GM12878 (cell line): ENCODE results near the gene GAREM1. TPM values are rescaled to one million over a fixed set of nuclear protein-coding genes. Genes with fewer than 3 reads are reported as not detected.
A peak's percentile ranks its signal among the peaks of the same experiment; 100 is the strongest.

ENCODE experiments used
- ATAC-seq: fragments of 200-7000 bp; cut with Tn5 transposase; 3 replicates; pipeline ENCODE4 v1.9.1; 2020; ENCODE audit warnings: mild to moderate bottlenecking, moderate library complexity
- BruUV-seq: library from RNA; stranded (reverse); fragments of 400-500 nt; replicated peaks from 2 replicates; lab custom pipeline; 2021; lab: Mats Ljungman, UMichigan
- CTCF ChIA-PET: fragments of 300-600 bp; sonication (Branson Sonifier 250); formaldehyde crosslinking; extraction: SDS; loops from one replicate; lab custom pipeline; 2021; ENCODE audit warnings: inconsistent platforms; lab: Yijun Ruan, JAX
- POLR2A ChIA-PET: fragments of 350-600 bp; formaldehyde crosslinking; extraction: SDS; loops from one replicate; lab custom pipeline; 2021; ENCODE audit warnings: inconsistent platforms; lab: Charles Lee
- RAD21 ChIA-PET: fragments of 300-600 bp; sonication (Branson Sonifier 250); formaldehyde crosslinking; loops from one replicate; lab custom pipeline; 2023; ENCODE audit warnings: antibody characterized with exemption; ENCODE audit not compliant: unreplicated experiment; lab: Charles Lee
- SMC1A ChIA-PET: fragments of 300-600 bp; sonication (Branson Sonifier 250); formaldehyde crosslinking; loops from one replicate; lab custom pipeline; 2023; ENCODE audit not compliant: unreplicated experiment, uncharacterized antibody; lab: Charles Lee
- DNase-seq: peaks from one replicate; pipeline ENCODE4 v3.0.0-alpha.2; 2011; ENCODE audit warnings: low read depth, low spot score
- FAIRE-seq: peaks from 3 replicates; lab custom pipeline; 2011; peaks lifted over from hg19 to GRCh38; lab: Jason Lieb, UNC
- H2AFZ ChIP-seq: 2 replicates; pipeline ENCODE4 v1.6.0; 2011; ENCODE audit warnings: low read depth, low read length, control low read depth; ENCODE audit not compliant: control insufficient read depth
- H3K27ac ChIP-seq: 2 replicates; pipeline ENCODE4 v1.5.1; 2011; ENCODE audit warnings: control low read depth; ENCODE audit not compliant: control insufficient read depth, insufficient read depth
- H3K27me3 ChIP-seq, 2 experiments: replicated peaks in 1 of 2; 2 replicates each; pipeline versions ENCODE4 v1.6.0 to v1.6.1; 2011; ENCODE audit warnings: low read length in 1 of 2; ENCODE audit not compliant: control insufficient read depth in 2 of 2, insufficient read depth in 2 of 2
- H3K36me3 ChIP-seq, 2 experiments: 2 replicates each; pipeline ENCODE4 v1.5.1; 2011; ENCODE audit warnings: low read length in 1 of 2; ENCODE audit not compliant: control insufficient read depth in 2 of 2, insufficient read depth in 2 of 2
- H3K4me1 ChIP-seq: 2 replicates; pipeline ENCODE4 v1.6.1; 2011; ENCODE audit warnings: mild to moderate bottlenecking, low read length, moderate library complexity, mixed read lengths; ENCODE audit not compliant: control insufficient read depth, insufficient read depth
- H3K4me2 ChIP-seq: 2 replicates; pipeline ENCODE4 v1.6.0; 2011; ENCODE audit warnings: control low read depth; ENCODE audit not compliant: control insufficient read depth, insufficient read depth
- H3K4me3 ChIP-seq: fragments of 200-600 bp; sonication (generic); 2 replicates; pipeline ENCODE4 v1.5.1; 2016
- H3K79me2 ChIP-seq: 2 replicates; pipeline ENCODE4 v1.6.0; 2011; ENCODE audit warnings: low read length; ENCODE audit not compliant: control insufficient read depth, insufficient read depth
- H3K9ac ChIP-seq: 2 replicates; pipeline ENCODE4 v1.8.0; 2011; ENCODE audit warnings: low read length, control low read depth, mixed read lengths; ENCODE audit not compliant: control insufficient read depth, insufficient read depth
- H3K9me3 ChIP-seq: replicated peaks from 3 replicates; pipeline ENCODE4 v1.5.1; 2011; ENCODE audit warnings: mild to moderate bottlenecking, low read length; ENCODE audit not compliant: control insufficient read depth, insufficient read depth
- H4K20me1 ChIP-seq: 2 replicates; pipeline ENCODE4 v1.6.0; 2011; ENCODE audit not compliant: control insufficient read depth, insufficient read depth
- BACH1 ChIP-seq: fragments of 450-650 bp; IDR thresholded peaks from 2 replicates; pipeline ENCODE4 v1.6.1; 2017; ENCODE audit warnings: mild to moderate bottlenecking, borderline replicate concordance
- CBFB ChIP-seq: IDR thresholded peaks from 2 replicates; pipeline ENCODE4 v1.6.1; 2016; ENCODE audit warnings: antibody characterized with exemption, low read depth
- CTCF ChIP-seq, 3 experiments: IDR thresholded peaks in 2 of 3; conservative IDR thresholded peaks in 1 of 3; 2 replicates each; pipeline ENCODE4 v1.5.1; 2011; ENCODE audit warnings: low read depth in 3 of 3, low read length in 3 of 3, mild to moderate bottlenecking in 3 of 3, control low read depth in 2 of 3, moderate library complexity in 2 of 3, inconsistent platforms in 1 of 3, mixed read lengths in 1 of 3; ENCODE audit not compliant: control insufficient read depth in 2 of 3, insufficient read depth in 1 of 3; ENCODE audit errors: extremely low read depth in 1 of 3
- CUX1 ChIP-seq: IDR thresholded peaks from 2 replicates; pipeline ENCODE4 v1.6.1; 2012; ENCODE audit warnings: improper control_type of control experiment, low read depth, low read length; ENCODE audit not compliant: insufficient replicate concordance
- HCFC1 ChIP-seq: fragments of 150-350 bp; IDR thresholded peaks from 2 replicates; pipeline ENCODE4 v1.6.1; 2014; ENCODE audit warnings: low read length
- HDAC2 ChIP-seq: fragments of 200-600 bp; sonication (generic); IDR thresholded peaks from 2 replicates; pipeline ENCODE4 v1.6.1; 2017
- HDAC6 ChIP-seq: fragments of 200-600 bp; sonication (generic); IDR thresholded peaks from one replicate; pipeline ENCODE4 v1.8.0; 2017; ENCODE audit warnings: antibody characterized with exemption; ENCODE audit not compliant: unreplicated experiment
- MEF2B ChIP-seq: fragments of 450-650 bp; IDR thresholded peaks from 2 replicates; pipeline ENCODE4 v1.6.1; 2018; ENCODE audit warnings: mild to moderate bottlenecking, moderate library complexity; ENCODE audit not compliant: partially characterized antibody, poor library complexity, severe bottlenecking
- NRF1 ChIP-seq: conservative IDR thresholded peaks from 2 replicates; pipeline ENCODE4 v1.6.1; 2011; ENCODE audit warnings: mild to moderate bottlenecking, low read depth, low read length, improper control_type of control experiment
- RB1 ChIP-seq: fragments of 450-650 bp; formaldehyde crosslinking; IDR thresholded peaks from 2 replicates; pipeline ENCODE4 v1.6.1; 2017; ENCODE audit warnings: mild to moderate bottlenecking, borderline replicate concordance
- SMAD5 ChIP-seq: IDR thresholded peaks from 2 replicates; pipeline ENCODE4 v1.6.1; 2016; ENCODE audit warnings: antibody characterized with exemption, low read depth
- ZNF622 ChIP-seq: fragments of 450-650 bp; IDR thresholded peaks from 2 replicates; pipeline ENCODE4 v1.6.1; 2017; ENCODE audit warnings: mild to moderate bottlenecking, inconsistent platforms
- WGBS: methylation state at CpG from one replicate; pipeline ENCODE4 v1.1.6; 2016; ENCODE audit warnings: low lambda C conversion rate; ENCODE audit not compliant: insufficient replicate concordance, insufficient coverage; ENCODE audit errors: missing lambda C conversion rate; 5-methylcytosine and 5-hydroxymethylcytosine counted together
- in situ Hi-C: fragments of 300-500 bp; cut with MboI; formaldehyde crosslinking; loops from 9 replicates; pipeline ENCODE4 v1.14.3; 2018; ENCODE audit warnings: mixed read lengths
- intact Hi-C: fragments of 100-400 bp; cut with micrococcal nuclease; formaldehyde crosslinking; loops from one replicate; pipeline ENCODE4 v1.14.2; 2022; ENCODE audit not compliant: unreplicated experiment
- polyA plus RNA-seq, 11 experiments: library from polyadenylated mRNA; depleted of rRNA in 4 of 11; unstranded in 6 of 11; stranded (reverse) in 5 of 11; fragments of >200 nt; fragmentation: Nextera tagmentation in 4 of 11; fragmentation: Illumina TruSeq in 1 of 11; extraction: Ambion mirVana in 4 of 11; extraction: Trizol in 1 of 11; gene quantifications; 1 replicate in 1 of 11; 2 replicates in 10 of 11; pipeline versions ENCODE4 v1.2.1 to v1.2.3, GENCODE V29; 2011 to 2016; ENCODE audit warnings: inconsistent platforms in 2 of 11, missing spikeins in 2 of 11, low read depth in 1 of 11
- total RNA-seq, 4 experiments: library from RNA; depleted of rRNA in 3 of 4; stranded (reverse); fragments of >200 nt in 3 of 4; fragmentation: Illumina TruSeq in 1 of 4; extraction: Trizol in 1 of 4; gene quantifications; 2 replicates each; pipeline versions ENCODE4 v1.2.1 to v1.2.3, GENCODE V29; 2013 to 2021

GAREM1 gene
- total and polyA plus RNA-seq, 10 of the 15 experiments (the other 5 are each of a cell fraction or from before 2014, with no cell fraction given), result 0.05 to 0.29 (median 0.05) TPM; not detected in 7

GRCh38 chr18:32264401-32264800 is 206.3 kb downstream of the GAREM1 start (continued):
- TF ChIP-seq MEF2B, result no peak

- H3K9ac ChIP-seq, result no peak overlapping the region
- CTCF ChIA-PET, result interaction anchor here (1.0 kb wide), 1 partner anchor 10 kb away, joined by 3 read pairs; no protein-coding TSS in a partner anchor
These were observed 208.6 kb downstream of the GAREM1 start for GRCh38 chr18:32262092-32262491.

GRCh38 chr18:32261003-32261402 is 209.7 kb downstream of the GAREM1 start:
- Histone ChIP-seq H3K27me3 (no peaks in the 10 kb centered on the region), H2AFZ (no peak overlapping the region), H3K9me3 (no peaks in the 10 kb centered on the region), H3K36me3 (no peaks in the 10 kb centered on the region), H3K9ac (no peak overlapping the region), H3K79me2 (no peaks in the 10 kb centered on the region), H3K4me2 (no peak overlapping the region), H4K20me1 (no peaks in the 10 kb centered on the region), H3K4me1 (no peaks in the 10 kb centered on the region), H3K27ac (no peak overlapping the region), H3K4me3 (no peak overlapping the region)
- CTCF ChIA-PET, result interaction anchor here (0.8 kb wide), 1 partner anchor 35 kb away, joined by 3 read pairs; no protein-coding TSS in a partner anchor
- intact Hi-C loops, result no loop called here
- TF ChIP-seq CTCF (IDR thresholded peaks at IDR 0.05 in 2 of 3, conservative IDR thresholded peaks at IDR 0.05 in 1 of 3; ENCODE audit: control insufficient read depth in 2 of 3, extremely low read depth in 1 of 3, insufficient read depth in 1 of 3, low read depth in 3 of 3, low read length in 3 of 3), result peak in 1 of 3 experiments; percentile 23; a peak in 1 of 6 replicates
- TF ChIP-seq HCFC1, result no peak
- no peak for TF ChIP-seq CUX1
- SMC1A ChIA-PET, result interaction anchor here (1.7 to 1.9 kb wide), 2 partner anchors 11 kb away, joined by 4 read pairs; no protein-coding TSS in a partner anchor
- FAIRE-seq (no peak), ATAC-seq (peak; percentile 38; the same call in 1 of the 3 replicates), DNase-seq (no peak)
- no TSS peak for BruUV-seq
- RAD21 ChIA-PET, result no interaction called here
- POLR2A ChIA-PET, result interaction anchor here (0.6 kb wide), 1 partner anchor 840 kb away, joined by 3 read pairs; no protein-coding TSS in a partner anchor
- in situ Hi-C loops, result no loop called here
- 37% methylated on average over 5 of the region's 5 CpGs for WGBS

More at GRCh38 chr18:32262092-32262491, 208.6 kb downstream of the GAREM1 start:
- FAIRE-seq (no peak), ATAC-seq (no peak), DNase-seq (no peak)
- TF ChIP-seq MEF2B, result no peak
- no peak for TF ChIP-seq CBFB
- TF ChIP-seq BACH1, result no peak
- no peak for TF ChIP-seq HDAC2
- no peak for TF ChIP-seq ZNF622
- no peak for TF ChIP-seq RB1
- TF ChIP-seq HDAC6, result no peak
- TF ChIP-seq HCFC1, result no peak
- no peak for TF ChIP-seq SMAD5
- no peak for TF ChIP-seq NRF1
- no peak overlapping the region for H3K4me3 ChIP-seq
- H3K4me1 ChIP-seq, result no peaks in the 10 kb centered on the region
- H3K27ac ChIP-seq, result no peak overlapping the region
- H3K79me2 ChIP-seq, result no peaks in the 10 kb centered on the region
- no peaks in the 10 kb centered on the region for H3K27me3 ChIP-seq
- no peaks in the 10 kb centered on the region for H4K20me1 ChIP-seq
- H3K36me3 ChIP-seq, result no peaks in the 10 kb centered on the region
- in situ Hi-C loops, result no loop called here
- no peak overlapping the region for H2AFZ ChIP-seq
- ChIA-PET SMC1A (no interaction called here), RAD21 (no interaction called here), POLR2A (no interaction called here)
- 5% methylated on average over 1 of the region's 1 CpG for WGBS
- no TSS peak for BruUV-seq
- intact Hi-C loops, result no loop called here
- no peaks in the 10 kb centered on the region for H3K9me3 ChIP-seq
- H3K4me2 ChIP-seq, result no peak overlapping the region
